ENCODE measurements around the gene GPRC5C.

The GPRC5C gene

GRCh38 chr17:74472890-74473289, 41.0 kb downstream of the GPRC5C start:
- TF ChIP-seq ESRRG (CRISPR knock-in tag; IDR thresholded peaks at IDR 0.05) (no peak), CREB5 (CRISPR knock-in tag; IDR thresholded peaks at IDR 0.05; ENCODE audit: low read depth) (no peak), PPARA (CRISPR knock-in tag; IDR thresholded peaks at IDR 0.05; ENCODE audit: borderline replicate concordance) (no peak), POU6F1 (CRISPR knock-in tag; IDR thresholded peaks at IDR 0.05; ENCODE audit: borderline replicate concordance, low read depth) (no peak), ISL1 (CRISPR knock-in tag; IDR thresholded peaks at IDR 0.05) (no peak), TSHZ2 (CRISPR knock-in tag; IDR thresholded peaks at IDR 0.05) (no peak), RARB (CRISPR knock-in tag; IDR thresholded peaks at IDR 0.05) (no peak), ZFP30 (CRISPR knock-in tag; IDR thresholded peaks at IDR 0.05) (no peak), ZNF565 (CRISPR knock-in tag; conservative IDR thresholded peaks at IDR 0.05; ENCODE audit: low read depth) (no peak), ARNTL (CRISPR knock-in tag; IDR thresholded peaks at IDR 0.05; ENCODE audit: borderline replicate concordance, low read depth) (no peak), BACH2 (CRISPR knock-in tag; IDR thresholded peaks at IDR 0.05; ENCODE audit: borderline replicate concordance) (no peak)
- no peak for ATAC-seq

- no peak for ATAC-seq
- no peak for TF ChIP-seq RARB (CRISPR knock-in tag; IDR thresholded peaks at IDR 0.05)
- no peak for TF ChIP-seq ZFP30 (CRISPR knock-in tag; IDR thresholded peaks at IDR 0.05)
- no peak for TF ChIP-seq ZNF8 (CRISPR knock-in tag; IDR thresholded peaks at IDR 0.05)
- TF ChIP-seq ISL1 (CRISPR knock-in tag; IDR thresholded peaks at IDR 0.05): no peak
- TF ChIP-seq CSDC2 (CRISPR knock-in tag; IDR thresholded peaks at IDR 0.05): no peak
- no peak for TF ChIP-seq BACH2 (CRISPR knock-in tag; IDR thresholded peaks at IDR 0.05; ENCODE audit: borderline replicate concordance)
- TF ChIP-seq ARNTL (CRISPR knock-in tag; IDR thresholded peaks at IDR 0.05; ENCODE audit: borderline replicate concordance, low read depth): no peak
- no peak for TF ChIP-seq TOX (CRISPR knock-in tag; IDR thresholded peaks at IDR 0.05; ENCODE audit: borderline replicate concordance)
- no peak for TF ChIP-seq PPARA (CRISPR knock-in tag; IDR thresholded peaks at IDR 0.05; ENCODE audit: borderline replicate concordance)
- no peak for TF ChIP-seq ZFP3 (CRISPR knock-in tag; IDR thresholded peaks at IDR 0.05)
- no peak for TF ChIP-seq TCF4 (CRISPR knock-in tag; IDR thresholded peaks at IDR 0.05; ENCODE audit: borderline replicate concordance)
- TF ChIP-seq ZNF70 (CRISPR knock-in tag; IDR thresholded peaks at IDR 0.05): no peak
- no peak for TF ChIP-seq ZNF565 (CRISPR knock-in tag; conservative IDR thresholded peaks at IDR 0.05; ENCODE audit: low read depth)
- TF ChIP-seq PATZ1 (CRISPR knock-in tag; IDR thresholded peaks at IDR 0.05; ENCODE audit: borderline replicate concordance): no peak
- no peak for TF ChIP-seq OSR1 (CRISPR knock-in tag; IDR thresholded peaks at IDR 0.05)
- no peak for TF ChIP-seq ESRRG (CRISPR knock-in tag; IDR thresholded peaks at IDR 0.05)
- no peak for TF ChIP-seq ZC3H10 (CRISPR knock-in tag; IDR thresholded peaks at IDR 0.05)
- TF ChIP-seq POU6F1 (CRISPR knock-in tag; IDR thresholded peaks at IDR 0.05; ENCODE audit: borderline replicate concordance, low read depth): no peak
Observed at GRCh38 chr17:74473294-74473693, 41.4 kb downstream of the GPRC5C start.

All from SK-N-SH treated with all-trans-retinoic acid at 6 μM for 48 hours (cell line).